GM23248 (cell line): ENCODE data around the gene BRD1.

Source experiments
- EZH2 ChIP-seq: fragments of 200-600 bp; sonication (generic); IDR thresholded peaks from 2 replicates; pipeline ENCODE4 v1.6.1; 2018; ENCODE audit warnings: antibody characterized with exemption, mild to moderate bottlenecking; ENCODE audit not compliant: insufficient read depth, poor library complexity, severe bottlenecking
- EZH2phosphoT487 ChIP-seq: fragments of 200-600 bp; sonication (generic); IDR thresholded peaks from 2 replicates; pipeline ENCODE4 v1.6.1; 2018; ENCODE audit warnings: antibody characterized with exemption, moderate library complexity, mild to moderate bottlenecking, low read depth; ENCODE audit not compliant: insufficient read depth

DNA sequence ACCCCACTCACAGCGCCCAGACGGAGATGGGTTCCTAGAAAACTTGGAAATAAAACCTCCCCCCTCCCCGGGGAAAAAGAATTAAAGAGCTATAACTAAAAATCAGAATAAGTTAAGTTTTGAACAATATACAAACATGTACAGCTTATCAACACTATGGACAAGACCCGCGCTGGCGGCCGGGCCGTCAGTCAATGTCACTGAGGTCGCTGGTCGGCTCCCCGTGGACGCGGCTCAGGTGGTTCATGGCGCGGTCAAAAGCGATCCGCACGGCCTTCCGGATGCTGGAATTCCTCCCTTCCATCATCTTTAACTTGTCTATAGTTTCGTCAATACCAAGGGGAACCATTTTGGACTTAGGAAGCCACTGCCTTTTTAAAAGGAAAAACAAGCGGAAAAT lies 53.6 kb downstream of the BRD1 start:
- TF ChIP-seq EZH2 (no peak), EZH2phosphoT487 (no peak)
